H9 (cell line): ENCODE measurements around the gene BPIFB3. TPM values are rescaled to one million over a fixed set of nuclear protein-coding genes. Genes with fewer than 3 reads are reported as not detected.

ENCODE experiments used
- DNase-seq: peaks from one replicate; pipeline ENCODE4 v3.0.0-alpha.2; 2017
- H2AFZ ChIP-seq: one replicate; pipeline ENCODE4 v1.6.1; 2013; ENCODE audit warnings: mild to moderate bottlenecking, low read length, control low read depth, moderate library complexity
- H2AK5ac ChIP-seq: 2 replicates; pipeline ENCODE4 v1.6.1; 2013; ENCODE audit warnings: low read length, control low read depth, mixed read lengths; ENCODE audit not compliant: insufficient read length
- H2BK120ac ChIP-seq: one replicate; pipeline ENCODE4 v1.6.1; 2013; ENCODE audit warnings: low read depth, mild to moderate bottlenecking, low read length, control low read depth, inconsistent platforms; ENCODE audit not compliant: poor library complexity, severe bottlenecking
- H2BK12ac ChIP-seq: 2 replicates; pipeline ENCODE4 v1.6.1; 2013; ENCODE audit warnings: low read length, control low read depth, mixed read lengths, low read depth; ENCODE audit not compliant: insufficient read length
- H2BK15ac ChIP-seq: 2 replicates; pipeline ENCODE4 v1.6.1; 2013; ENCODE audit warnings: low read depth, low read length, control low read depth
- H2BK20ac ChIP-seq: one replicate; pipeline ENCODE4 v1.6.1; 2013; ENCODE audit warnings: low read depth, mild to moderate bottlenecking, low read length, control low read depth, inconsistent platforms; ENCODE audit not compliant: poor library complexity, severe bottlenecking
- H2BK5ac ChIP-seq: 2 replicates; pipeline ENCODE4 v1.6.1; 2013; ENCODE audit warnings: low read length, control low read depth, mixed read lengths; ENCODE audit not compliant: insufficient read length
- H3K14ac ChIP-seq: 2 replicates; pipeline ENCODE4 v1.6.1; 2013; ENCODE audit warnings: low read length, control low read depth; ENCODE audit not compliant: insufficient read depth
- H3K18ac ChIP-seq: 2 replicates; pipeline ENCODE4 v1.6.1; 2013; ENCODE audit warnings: low read depth, mild to moderate bottlenecking, mixed read lengths, low read length, control low read depth; ENCODE audit not compliant: insufficient read length
- H3K23ac ChIP-seq: 2 replicates; pipeline ENCODE4 v1.6.1; 2013; ENCODE audit warnings: low read length, control low read depth, mixed read lengths, low read depth; ENCODE audit not compliant: insufficient read length
- H3K23me2 ChIP-seq: 2 replicates; pipeline ENCODE4 v1.6.1; 2013; ENCODE audit warnings: low read depth, mild to moderate bottlenecking, mixed read lengths, low read length, control low read depth; ENCODE audit not compliant: insufficient read length, poor library complexity, severe bottlenecking
- H3K27ac ChIP-seq: 2 replicates; pipeline ENCODE4 v1.5.1; 2013; ENCODE audit warnings: low read length, control low read depth, mixed read lengths, low read depth; ENCODE audit not compliant: insufficient read length
- H3K27me3 ChIP-seq: 2 replicates; pipeline ENCODE4 v1.6.1; 2013; ENCODE audit warnings: low read length, control low read depth, inconsistent platforms; ENCODE audit not compliant: insufficient read depth
- H3K4ac ChIP-seq: 2 replicates; pipeline ENCODE4 v1.6.1; 2013; ENCODE audit warnings: low read depth, mild to moderate bottlenecking, control low read depth, inconsistent platforms, low read length, moderate library complexity
- H3K4me1 ChIP-seq: 2 replicates; pipeline ENCODE4 v1.6.1; 2013; ENCODE audit warnings: low read length, control low read depth, inconsistent platforms; ENCODE audit not compliant: insufficient read depth
- H3K4me2 ChIP-seq: 2 replicates; pipeline ENCODE4 v1.6.1; 2013; ENCODE audit warnings: low read length, control low read depth, mixed read lengths; ENCODE audit not compliant: insufficient read length, insufficient read depth
- H3K56ac ChIP-seq: 2 replicates; pipeline ENCODE4 v1.6.1; 2013; ENCODE audit warnings: low read depth, mild to moderate bottlenecking, mixed read lengths, low read length, control low read depth; ENCODE audit not compliant: insufficient read length
- H3K79me1 ChIP-seq: 2 replicates; pipeline ENCODE4 v1.6.1; 2013; ENCODE audit warnings: low read depth, mild to moderate bottlenecking, moderate library complexity, low read length, control low read depth, inconsistent platforms; ENCODE audit not compliant: insufficient read depth, poor library complexity, severe bottlenecking
- H3K79me2 ChIP-seq: 2 replicates; pipeline ENCODE4 v1.6.1; 2013; ENCODE audit warnings: low read length, control low read depth, inconsistent platforms; ENCODE audit not compliant: insufficient read depth
- H3K9ac ChIP-seq: 2 replicates; pipeline ENCODE4 v1.6.1; 2013; ENCODE audit warnings: low read length, control low read depth, mixed read lengths; ENCODE audit not compliant: insufficient read length; ENCODE audit errors: extremely low read depth
- H3K9me3 ChIP-seq: one replicate; pipeline ENCODE4 v1.6.1; 2013; ENCODE audit warnings: low read depth, low read length, inconsistent platforms; ENCODE audit not compliant: control insufficient read depth
- H3T11ph ChIP-seq: one replicate; pipeline ENCODE4 v1.6.1; 2013; ENCODE audit warnings: mild to moderate bottlenecking, low read length, control low read depth, inconsistent platforms
- H4K20me1 ChIP-seq: one replicate; pipeline ENCODE4 v1.6.1; 2013; ENCODE audit not compliant: control insufficient read depth, insufficient read length, insufficient read depth
- H4K5ac ChIP-seq: 2 replicates; pipeline ENCODE4 v1.6.1; 2013; ENCODE audit warnings: low read depth, mild to moderate bottlenecking, mixed read lengths, low read length, control low read depth; ENCODE audit not compliant: insufficient read length
- H4K8ac ChIP-seq: replicated peaks from 2 replicates; pipeline ENCODE4 v1.6.1; 2013; ENCODE audit warnings: low read length, control low read depth, mixed read lengths, low read depth; ENCODE audit not compliant: insufficient read length
- H4K91ac ChIP-seq: 2 replicates; pipeline ENCODE4 v1.6.1; 2013; ENCODE audit warnings: low read depth, mild to moderate bottlenecking, moderate library complexity, mixed read lengths, low read length, control low read depth; ENCODE audit not compliant: insufficient read length
- H3K27ac Mint-ChIP-seq, 3 experiments: 2 replicates in 2 of 3; 3 replicates in 1 of 3; pipeline ENCODE4 v1.8.0; 2020 to 2021; ENCODE audit warnings: mixed read lengths in 3 of 3, mild to moderate bottlenecking in 1 of 3, moderate library complexity in 1 of 3
- H3K27me3 Mint-ChIP-seq: 2 replicates; pipeline ENCODE4 v1.8.0; 2021; ENCODE audit warnings: low read depth, mild to moderate bottlenecking, moderate library complexity, mixed read lengths
- H3K36me3 Mint-ChIP-seq, 3 experiments: 2 replicates in 2 of 3; 3 replicates in 1 of 3; pipeline ENCODE4 v1.8.0; 2020 to 2021; ENCODE audit warnings: low read depth in 3 of 3, mixed read lengths in 3 of 3; ENCODE audit not compliant: insufficient read depth in 1 of 3
- H3K4me1 Mint-ChIP-seq, 2 experiments: 2 replicates each; pipeline ENCODE4 v1.8.0; 2020; ENCODE audit warnings: mixed read lengths in 2 of 2
- H3K4me3 Mint-ChIP-seq, 2 experiments: 2 replicates in 1 of 2; 3 replicates in 1 of 2; pipeline ENCODE4 v1.8.0; 2020 to 2021; ENCODE audit warnings: mild to moderate bottlenecking in 2 of 2, mixed read lengths in 2 of 2, moderate library complexity in 1 of 2
- H3K9me3 Mint-ChIP-seq, 2 experiments: 2 replicates in 1 of 2; 3 replicates in 1 of 2; pipeline ENCODE4 v1.8.0; 2020; ENCODE audit warnings: mild to moderate bottlenecking in 2 of 2, mixed read lengths in 2 of 2, moderate library complexity in 1 of 2
- CTCF ChIP-seq: fragments of 200-600 bp; sonication (generic); conservative IDR thresholded peaks from 3 replicates; pipeline ENCODE4 v1.8.0; 2021; ENCODE audit warnings: antibody characterized with exemption, mild to moderate bottlenecking
- WGBS: extraction: QIAGEN DNeasy Blood & Tissue Kit; methylation state at CpG from one replicate; pipeline ENCODE4 v1.1.7; 2013; ENCODE audit warnings: missing lambda C conversion rate, low lambda C conversion rate, mixed read lengths; ENCODE audit not compliant: insufficient read length; ENCODE audit errors: extremely low coverage; 5-methylcytosine and 5-hydroxymethylcytosine counted together
- total RNA-seq: library from RNA; stranded (reverse); gene quantifications from 2 replicates; pipeline ENCODE4 v1.2.1, GENCODE V29; 2021

Gene BPIFB3
- total RNA-seq, 1 experiment from 2014 or later = not detected

- Histone ChIP-seq H3K18ac (no peak overlapping the region), H4K8ac (no peak overlapping the region), H2BK15ac (no peak overlapping the region), H2AK5ac (no peak overlapping the region), H4K5ac (no peak overlapping the region), H3K23me2 (no peaks in the 10 kb centered on the region), H3K79me2 (no peaks in the 10 kb centered on the region), H3K23ac (no peak overlapping the region), H3T11ph (no peak overlapping the region), H3K4me2 (no peak overlapping the region), H2AFZ (no peak overlapping the region), H3K27me3 (no peaks in the 10 kb centered on the region), H3K9ac (no peak overlapping the region), H2BK5ac (no peak overlapping the region), H2BK20ac (no peak overlapping the region), H3K14ac (no peak overlapping the region), H3K4me1 (no peaks in the 10 kb centered on the region), H4K20me1 (no peaks in the 10 kb centered on the region), H3K9me3 (no peaks in the 10 kb centered on the region), H4K91ac (no peak overlapping the region), H3K27ac (no peak overlapping the region), H3K4ac (no peak overlapping the region), H2BK12ac (no peak overlapping the region), H2BK120ac (no peak overlapping the region), H3K79me1 (no peaks in the 10 kb centered on the region), H3K56ac (no peak overlapping the region)
- TF ChIP-seq CTCF = no peak
- no CpG with 5 or more reads among the region's 9 CpGs for WGBS
- DNase-seq = no peak
- Mint-ChIP-seq H3K27ac (peak overlapping the region in 1 of 3 experiments; percentile 21; a peak in 2 of 7 replicates), H3K27me3 (no peaks in the 10 kb centered on the region; the same call in none of the 2 replicates), H3K9me3 (no peaks in the 10 kb centered on the region), H3K4me3 (no peak overlapping the region), H3K36me3 (no peaks in the 10 kb centered on the region), H3K4me1 (no peaks in the 10 kb centered on the region)
These were observed 12.1 kb downstream of the BPIFB3 start for GRCh38 chr20:33065785-33066184.
